Peyer's patch (tissue), 4 donors: Measurements from ENCODE around the gene DOCK11.

ENCODE experiments used
- CTCF ChIP-seq, 6 experiments: fragments of 450-650 bp in 4 of 6; fragments of 200-600 bp in 2 of 6; sonication (generic) in 1 of 6; IDR thresholded peaks; one replicate each; pipeline ENCODE4 v1.5.1; 2017 to 2019; ENCODE audit warnings: antibody characterized with exemption in 6 of 6, mild to moderate bottlenecking in 3 of 6, moderate library complexity in 1 of 6
- POLR2A ChIP-seq, 2 donors: fragments of 450-650 bp; IDR thresholded peaks; one replicate each; pipeline ENCODE4 v1.5.1; 2017; ENCODE audit warnings: antibody characterized with exemption in 2 of 2, mild to moderate bottlenecking in 2 of 2, moderate library complexity in 2 of 2

GRCh38 chrX:118614150-118614549 lies 118.5 kb downstream of the DOCK11 start:
- TF ChIP-seq CTCF (IDR thresholded peaks at IDR 0.05) (no peak), POLR2A (IDR thresholded peaks at IDR 0.05) (no peak)
